HG03460 (cell line): Measurements from ENCODE around the gene YY2.
"Not testable (repeated sequence)": the region's sequence is repeated elsewhere in the genome, so short reads cannot be mapped to it uniquely, and the experiment has no call there.

Source experiments
- ATAC-seq: cut with Tn5 transposase; IDR thresholded peaks from one replicate; pipeline ENCODE4 v1.9.1; 2021; ENCODE audit not compliant: unreplicated experiment

The YY2 gene

GRCh38 chrX:21855937-21856415 lies at the start of gene YY2:
TSS of gene YY2 (plus strand) at chrX:21855987. CDS start at chrX:21856485, 498 bp downstream.
- no peak for ATAC-seq

GRCh38 chrX:21806691-21807090 lies 49.1 kb upstream of the YY2 start:
- no peak for ATAC-seq

- ATAC-seq = no peak
Measured at GRCh38 chrX:21811832-21812231, 44.0 kb upstream of the YY2 start.

GRCh38 chrX:21812628-21813027 lies 43.2 kb upstream of the YY2 start:
- ATAC-seq = no peak

GRCh38 chrX:21813612-21814368 lies 42.0 kb upstream of the YY2 start:
- ATAC-seq = no peak

GRCh38 chrX:21816136-21816535 lies 39.7 kb upstream of the YY2 start:
- no peak for ATAC-seq

GRCh38 chrX:21820170-21820569 lies 35.6 kb upstream of the YY2 start:
- ATAC-seq = not testable (repeated sequence)

- no peak for ATAC-seq
Measured at GRCh38 chrX:21821875-21822274, 33.9 kb upstream of the YY2 start.

- ATAC-seq = no peak
Measured at GRCh38 chrX:21831496-21831895, 24.3 kb upstream of the YY2 start.

- ATAC-seq = no peak
Measured at GRCh38 chrX:21837056-21837455, 18.7 kb upstream of the YY2 start.

GRCh38 chrX:21838937-21839333 lies 16.9 kb upstream of the YY2 start:
- ATAC-seq = peak; percentile 12

GRCh38 chrX:21839334-21840192 lies 16.2 kb upstream of the YY2 start, which contains the start of gene MBTPS2:
TSS of gene MBTPS2 (plus strand) at chrX:21839617. CDS start at chrX:21839735, 118 bp downstream.
- ATAC-seq = peak; percentile 87

- ATAC-seq = peak; percentile 3
Measured at GRCh38 chrX:21840193-21840545, 15.6 kb upstream of the YY2 start.

- ATAC-seq = no peak
Measured at GRCh38 chrX:21843179-21843578, 12.6 kb upstream of the YY2 start.

- no peak for ATAC-seq
Measured at GRCh38 chrX:21845096-21845495, 10.7 kb upstream of the YY2 start.

- ATAC-seq = no peak
Measured at GRCh38 chrX:21847342-21847741, 8.4 kb upstream of the YY2 start.

- no peak for ATAC-seq
Measured at GRCh38 chrX:21853578-21853977, 2.2 kb upstream of the YY2 start.

- ATAC-seq = no peak
Measured at GRCh38 chrX:21856504-21856903, 717 bp downstream of the YY2 start.

GRCh38 chrX:21863241-21863640 lies 7.5 kb downstream of the YY2 start:
- no peak for ATAC-seq

GRCh38 chrX:21865436-21865835 lies 9.6 kb downstream of the YY2 start:
- ATAC-seq = no peak

GRCh38 chrX:21870494-21870893 lies 14.7 kb downstream of the YY2 start:
- ATAC-seq = no peak
